GM12874 (cell line): Measurements from ENCODE around the gene TATDN3.

ENCODE experiments used
- CTCF ChIP-seq: IDR thresholded peaks from 2 replicates; pipeline ENCODE4 v1.5.1; 2011; ENCODE audit warnings: low read depth, mild to moderate bottlenecking, control low read depth, low read length, moderate library complexity; ENCODE audit not compliant: insufficient read depth

The TATDN3 gene

GRCh38 chr1:212781225-212781624 is 10.5 kb upstream of the TATDN3 start:
- TF ChIP-seq CTCF, result no peak

- peak; percentile 33; the same call in 1 of the 2 replicates for TF ChIP-seq CTCF
These were observed 9.1 kb upstream of the TATDN3 start for GRCh38 chr1:212782422-212783154.

- TF ChIP-seq CTCF, result no peak
These were observed 7.7 kb upstream of the TATDN3 start for GRCh38 chr1:212783976-212784375.

GRCh38 chr1:212785871-212786270 is 5.8 kb upstream of the TATDN3 start:
- TF ChIP-seq CTCF, result no peak

GRCh38 chr1:212791261-212791675 is 426 bp upstream of the TATDN3 start:
- no peak for TF ChIP-seq CTCF

- TF ChIP-seq CTCF, result no peak
These were observed 758 bp downstream of the TATDN3 start for GRCh38 chr1:212792396-212792908.

GRCh38 chr1:212794561-212795014 is 2.9 kb downstream of the TATDN3 start:
- no peak for TF ChIP-seq CTCF
